BLaER1 treated with 17β-estradiol and CSF1 and Interleukin-3, amounts not matched to agents 10 nM and 100 nM (cell line): Measurements from ENCODE around the gene LIM2.

Experiments
- H3K27ac ChIP-seq, 11 experiments: shearing (Covaris generic); formaldehyde crosslinking; 2 replicates each; pipeline ENCODE4 v1.8.1; 2022
- H3K27me3 ChIP-seq, 11 experiments: shearing (Covaris generic); formaldehyde crosslinking; 2 replicates each; pipeline ENCODE4 v1.8.1; 2022
- H3K36me3 ChIP-seq, 11 experiments: shearing (Covaris generic); formaldehyde crosslinking; 2 replicates each; pipeline ENCODE4 v1.8.1; 2022
- H3K4me1 ChIP-seq, 10 experiments: shearing (Covaris generic); formaldehyde crosslinking; 2 replicates each; pipeline ENCODE4 v1.8.1; 2022
- H3K4me2 ChIP-seq, 11 experiments: shearing (Covaris generic); formaldehyde crosslinking; 2 replicates each; pipeline ENCODE4 v1.8.1; 2022
- H3K4me3 ChIP-seq, 10 experiments: shearing (Covaris generic); formaldehyde crosslinking; 2 replicates each; pipeline ENCODE4 v1.8.1; 2022
- H3K9ac ChIP-seq, 11 experiments: shearing (Covaris generic); formaldehyde crosslinking; 2 replicates each; pipeline ENCODE4 v1.8.1; 2022
- H3K9me3 ChIP-seq, 11 experiments: shearing (Covaris generic); formaldehyde crosslinking; replicated peaks in 1 of 11; 2 replicates each; pipeline ENCODE4 v1.8.1; 2022
- H4K20me1 ChIP-seq, 11 experiments: shearing (Covaris generic); formaldehyde crosslinking; 2 replicates each; pipeline ENCODE4 v1.8.1; 2022
- Cebpa-rat ChIP-seq, 11 experiments: shearing (Covaris generic); IDR thresholded peaks; 2 replicates each; pipeline ENCODE4 v1.8.1; 2022

The LIM2 gene

GRCh38 chr19:51342631-51343569, 44.9 kb downstream of the LIM2 start:
- 0 out of 22 replicates have a peak overlapping the region, but pooled peaks of 1 of the 11 experiments have one; percentile 6 for H3K27ac ChIP-seq
- H3K4me2 ChIP-seq, result peak overlapping the region in 4 of 11 experiments; percentile 2 to 86 (median 9); a peak in 2 of 22 replicates

DNA sequence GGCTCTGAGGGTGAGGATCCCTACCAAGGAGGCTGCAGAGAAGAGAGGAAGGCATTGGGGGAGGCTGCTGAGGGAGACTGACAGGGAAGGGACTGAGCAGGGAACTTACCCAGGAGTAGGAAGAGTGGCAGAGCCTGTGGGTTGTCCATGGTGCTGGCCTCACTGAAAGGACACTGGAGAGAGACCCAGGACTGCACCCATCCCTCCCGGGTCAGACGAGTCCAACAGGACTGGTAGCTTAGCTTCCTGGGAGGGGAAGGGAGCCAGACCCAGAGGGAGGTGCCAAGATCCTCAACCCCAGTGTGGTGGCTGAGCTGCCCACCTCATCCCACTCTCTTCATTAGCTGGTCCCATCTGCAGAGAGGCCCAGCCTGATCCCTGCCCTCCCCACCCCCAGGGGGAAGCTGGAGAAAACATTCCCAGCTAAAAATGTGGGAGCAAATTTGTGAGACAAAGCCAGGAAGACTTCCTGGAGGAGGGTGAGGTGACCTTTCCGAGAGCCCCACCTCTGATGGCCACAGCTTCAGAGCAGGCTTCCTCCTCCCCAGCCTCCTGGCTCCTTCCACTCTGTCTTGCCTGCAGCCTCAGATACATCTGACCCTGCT, 45.7 kb downstream of the LIM2 start, which contains the start of gene VSIG10L:
TSS of gene VSIG10L (minus strand) at position 164 of the 605 bp plus-strand sequence. CDS start at position 149, 15 bp downstream.
- peaks cover 14 to 31% (median 26%) of the 10 kb centered on the region in 11 experiments; a peak in 20 of 22 replicates for H3K36me3 ChIP-seq
- peak within 1 kb of the TSS in 2 of 11 experiments; percentile 6 to 84; a peak in 1 of 22 replicates for H3K27ac ChIP-seq
- H4K20me1 ChIP-seq, result peaks cover 0 to 5% (median 0%) of the 10 kb centered on the region in 11 experiments; a peak in 1 of 22 replicates
- H3K9ac ChIP-seq, result no peak within 1 kb of the TSS
- peak within 1 kb of the TSS in 6 of 11 experiments; percentile 86 to 98 (median 92); a peak in 9 of 22 replicates for H3K4me2 ChIP-seq
- H3K4me1 ChIP-seq, result peaks cover 24 to 47% (median 37%) of the 10 kb centered on the region in 10 experiments; a peak in 19 of 20 replicates
- no peak for TF ChIP-seq Cebpa-rat (IDR thresholded peaks at IDR 0.05)
- no peaks in the 10 kb centered on the region for H3K9me3 ChIP-seq
- H3K27me3 ChIP-seq, result peaks cover 0 to 19% (median 11%) of the 10 kb centered on the region in 11 experiments; a peak in 18 of 22 replicates
- H3K4me3 ChIP-seq, result no peak within 1 kb of the TSS

More at GRCh38 chr19:51342631-51343569, 44.9 kb downstream of the LIM2 start:
- no peak for TF ChIP-seq Cebpa-rat (IDR thresholded peaks at IDR 0.05)
- peaks cover 0 to 19% (median 11%) of the 10 kb centered on the region in 11 experiments; a peak in 18 of 22 replicates for H3K27me3 ChIP-seq
- H3K36me3 ChIP-seq, result peaks cover 14 to 40% (median 32%) of the 10 kb centered on the region in 11 experiments; a peak in 20 of 22 replicates
- no peaks in the 10 kb centered on the region for H3K9me3 ChIP-seq
- H3K9ac ChIP-seq, result no peak overlapping the region
- peaks cover 0 to 5% (median 0%) of the 10 kb centered on the region in 11 experiments; a peak in 1 of 22 replicates for H4K20me1 ChIP-seq
- peaks cover 24 to 46% (median 35%) of the 10 kb centered on the region in 10 experiments; a peak in 19 of 20 replicates for H3K4me1 ChIP-seq
- no peak overlapping the region for H3K4me3 ChIP-seq

DNA sequence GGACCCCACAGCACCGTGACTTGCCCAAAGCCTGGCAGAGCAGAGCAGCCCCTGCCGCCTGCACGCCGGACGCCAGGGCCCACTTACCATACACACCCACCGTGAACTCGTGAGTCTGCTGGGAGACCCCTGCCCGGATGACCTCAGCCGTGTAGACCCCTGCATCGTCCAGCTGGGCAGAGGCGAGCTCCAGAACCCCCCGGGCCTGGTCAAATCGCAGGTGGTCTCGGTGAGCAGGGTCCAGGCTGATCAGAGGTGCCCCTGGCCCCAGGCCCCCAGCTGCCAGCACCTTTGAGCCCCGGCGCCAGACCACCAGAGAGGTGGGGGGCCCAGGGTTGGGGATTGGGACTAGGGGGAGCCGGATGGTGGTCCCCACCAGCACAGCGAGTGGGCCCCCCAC, 46.7 kb downstream of the LIM2 start:
- H3K9ac ChIP-seq, result no peak overlapping the region
- peaks cover 0 to 19% (median 11%) of the 10 kb centered on the region in 11 experiments; a peak in 18 of 22 replicates for H3K27me3 ChIP-seq
- H3K4me2 ChIP-seq, result peak overlapping the region in 9 of 11 experiments; percentile 86 to 98 (median 93); a peak in 13 of 22 replicates
- H3K36me3 ChIP-seq, result peaks cover 12 to 21% (median 15%) of the 10 kb centered on the region in 11 experiments; a peak in 18 of 22 replicates
- TF ChIP-seq Cebpa-rat (IDR thresholded peaks at IDR 0.05), result no peak
- H3K27ac ChIP-seq, result peak overlapping the region in 1 of 11 experiments; percentile 84; a peak in 1 of 22 replicates
- no peak overlapping the region for H3K4me3 ChIP-seq
- peaks cover 0 to 5% (median 0%) of the 10 kb centered on the region in 11 experiments; a peak in 1 of 22 replicates for H4K20me1 ChIP-seq
- peaks cover 24 to 47% (median 37%) of the 10 kb centered on the region in 10 experiments; a peak in 19 of 20 replicates for H3K4me1 ChIP-seq
- no peaks in the 10 kb centered on the region for H3K9me3 ChIP-seq

- Histone ChIP-seq H3K9me3 (no peaks in the 10 kb centered on the region), H3K4me3 (peak overlapping the region; percentile 59 to 77 (median 68)), H3K36me3 (peaks cover 4 to 10% (median 5%) of the 10 kb centered on the region in 11 experiments; a peak in 17 of 22 replicates), H4K20me1 (peaks cover 0 to 5% (median 0%) of the 10 kb centered on the region in 11 experiments; a peak in 1 of 22 replicates), H3K27ac (peak overlapping the region; percentile 60 to 85 (median 76); a peak in 20 of 22 replicates), H3K27me3 (peaks cover 0 to 19% (median 11%) of the 10 kb centered on the region in 11 experiments; a peak in 18 of 22 replicates), H3K4me1 (peaks cover 21 to 43% (median 34%) of the 10 kb centered on the region in 10 experiments; a peak in 19 of 20 replicates), H3K9ac (peak overlapping the region; percentile 66 to 85 (median 80)), H3K4me2 (peak overlapping the region; percentile 86 to 98 (median 95))
- no peak for TF ChIP-seq Cebpa-rat (IDR thresholded peaks at IDR 0.05)
These were observed 47.8 kb downstream of the LIM2 start for GRCh38 chr19:51339687-51340656.

- no peak for TF ChIP-seq Cebpa-rat (IDR thresholded peaks at IDR 0.05)
- Histone ChIP-seq H3K27me3 (peaks cover 0 to 19% (median 11%) of the 10 kb centered on the region in 11 experiments; a peak in 18 of 22 replicates), H3K9ac (peak overlapping the region; percentile 53 to 83 (median 75); a peak in 21 of 22 replicates), H3K4me3 (peak overlapping the region; percentile 59 to 77 (median 68)), H3K27ac (peak overlapping the region in 10 of 11 experiments; percentile 44 to 77 (median 68); a peak in 18 of 22 replicates), H4K20me1 (peaks cover 0 to 5% (median 0%) of the 10 kb centered on the region in 11 experiments; a peak in 1 of 22 replicates), H3K4me1 (peaks cover 14 to 36% (median 28%) of the 10 kb centered on the region in 10 experiments; a peak in 18 of 20 replicates), H3K4me2 (peak overlapping the region; percentile 78 to 98 (median 91)), H3K36me3 (peaks cover 0 to 4% (median 0%) of the 10 kb centered on the region in 11 experiments; a peak in 2 of 22 replicates), H3K9me3 (no peaks in the 10 kb centered on the region)
These were observed 48.5 kb downstream of the LIM2 start for GRCh38 chr19:51339313-51339686.

GRCh38 chr19:51338563-51339312, 49.0 kb downstream of the LIM2 start:
- H3K27ac ChIP-seq, result peak overlapping the region in 10 of 11 experiments; percentile 44 to 77 (median 68); a peak in 19 of 22 replicates
- H3K9ac ChIP-seq, result peak overlapping the region; percentile 53 to 83 (median 75)
- peaks cover 11 to 31% (median 26%) of the 10 kb centered on the region in 10 experiments; a peak in 17 of 20 replicates for H3K4me1 ChIP-seq
- H3K4me3 ChIP-seq, result peak overlapping the region; percentile 59 to 77 (median 68)
- no peak for TF ChIP-seq Cebpa-rat (IDR thresholded peaks at IDR 0.05)
- H3K27me3 ChIP-seq, result peaks cover 0 to 19% (median 11%) of the 10 kb centered on the region in 11 experiments; a peak in 18 of 22 replicates
- no peaks in the 10 kb centered on the region for H3K36me3 ChIP-seq
- 0 out of 22 replicates have a peak, but pooled peaks cover 0 to 4% (median 0%) of the 10 kb centered on the region in 11 experiments for H3K9me3 ChIP-seq
- peaks cover 0 to under 1% (median 0%) of the 10 kb centered on the region in 11 experiments; a peak in 1 of 22 replicates for H4K20me1 ChIP-seq
- peak overlapping the region; percentile 78 to 98 (median 91) for H3K4me2 ChIP-seq
